HTERT RPE-1 (cell line): Measurements from ENCODE around the gene UNC5B.
"Not testable (repeated sequence)": the region's sequence is repeated elsewhere in the genome, so short reads cannot be mapped to it uniquely, and the experiment has no call there.

Experiments
- in situ Hi-C: fragments of 300-500 bp; cut with MboI; formaldehyde crosslinking; loops from 4 replicates; pipeline ENCODE4 v1.14.3; 2020; ENCODE audit warnings: low sequenced_read_pairs

UNC5B gene

GRCh38 chr10:71265618-71266146 lies 53.3 kb downstream of the UNC5B start:
- in situ Hi-C loops = no loop called here

GRCh38 chr10:71266147-71266917 lies 54.0 kb downstream of the UNC5B start:
- in situ Hi-C loops = no loop called here

- in situ Hi-C loops = no loop called here
Measured at GRCh38 chr10:71266918-71267442, 54.6 kb downstream of the UNC5B start.

GRCh38 chr10:71267508-71268240 lies 55.3 kb downstream of the UNC5B start:
- in situ Hi-C loops = no loop called here

- in situ Hi-C loops = no loop called here
Measured at GRCh38 chr10:71268247-71268691, 55.9 kb downstream of the UNC5B start.

GRCh38 chr10:71268758-71269157 lies 56.4 kb downstream of the UNC5B start:
- in situ Hi-C loops = no loop called here

- in situ Hi-C loops = no loop called here
Measured at GRCh38 chr10:71269301-71270288, 57.2 kb downstream of the UNC5B start.

GRCh38 chr10:71270301-71271220 lies 58.2 kb downstream of the UNC5B start:
- in situ Hi-C loops = no loop called here

GRCh38 chr10:71271662-71272055 lies 59.3 kb downstream of the UNC5B start:
- in situ Hi-C loops = no loop called here

GRCh38 chr10:71272056-71272771 lies 59.8 kb downstream of the UNC5B start:
- in situ Hi-C loops = no loop called here

GRCh38 chr10:71272974-71273373 lies 60.6 kb downstream of the UNC5B start:
- in situ Hi-C loops = not testable (repeated sequence)

GRCh38 chr10:71273506-71273905 lies 61.1 kb downstream of the UNC5B start:
- in situ Hi-C loops = no loop called here

GRCh38 chr10:71274901-71275796 lies 62.8 kb downstream of the UNC5B start:
- in situ Hi-C loops = no loop called here

- in situ Hi-C loops = no loop called here
Measured at GRCh38 chr10:71276873-71277272, 64.5 kb downstream of the UNC5B start.

GRCh38 chr10:71277914-71278665 lies 65.7 kb downstream of the UNC5B start:
- in situ Hi-C loops = no loop called here

GRCh38 chr10:71278691-71279588 lies 66.6 kb downstream of the UNC5B start:
- in situ Hi-C loops = no loop called here
